ENCODE results near the gene NBPF11. TPM values are rescaled to one million over a fixed set of nuclear protein-coding genes. Genes with fewer than 3 reads are reported as not detected.

NBPF11 gene
- total and polyA plus RNA-seq, 2 of the 8 experiments (the other 6 are each of a cell fraction or from before 2014, with no cell fraction given) = 8.7 to 9.2 TPM

Small RNA genes lying within 50 kb of the gene (small RNA-seq; reads per million reads assigned to genes)
- gene RNA5SP57 (ENCODE audit: insufficient read depth) = 0.51 reads per million

Other genes starting within 250 kb of the NBPF11 start
- not detected in 2 replicates for gene GJA8, start 249.5 kb downstream of the NBPF11 start, total RNA-seq (2021; fragmentation: NEBNext Ultra II Directional; extraction: Animal tissue kit (Norgen Biotek cat#: 25700))
- gene GJA8, start 249.5 kb downstream of the NBPF11 start, polyA plus RNA-seq (2011; rRNA removed) = not detected in 2 replicates
- 19.4 and 19.5 TPM in 2 replicates for gene GPR89B, start 223.9 kb downstream of the NBPF11 start, total RNA-seq (2021; fragmentation: NEBNext Ultra II Directional; extraction: Animal tissue kit (Norgen Biotek cat#: 25700))
- 16.8 and 32.5 TPM in 2 replicates for gene GPR89B, start 223.9 kb downstream of the NBPF11 start, polyA plus RNA-seq (2011; rRNA removed)

All from H1 (cell line).